Large intestine (tissue), 3 donors: Measurements from ENCODE around the gene TECPR2. TPM values are rescaled to one million over a fixed set of nuclear protein-coding genes. Genes with fewer than 3 reads are reported as not detected.

Experiments used
- DNase-seq, 2 donors: peaks; one replicate each; pipeline versions ENCODE4 v3.0.0 to v3.0.0-alpha.2; 2013
- H3K27ac ChIP-seq: one replicate; pipeline ENCODE4 v1.5.1; 2013; ENCODE audit warnings: low read length
- H3K27me3 ChIP-seq: 2 replicates; pipeline ENCODE4 v1.6.1; 2013; ENCODE audit warnings: low read length; ENCODE audit not compliant: control insufficient read depth, insufficient read depth
- H3K36me3 ChIP-seq: 2 replicates; pipeline ENCODE4 v1.6.1; 2013; ENCODE audit warnings: low read length; ENCODE audit not compliant: control insufficient read depth, insufficient read depth
- H3K4me1 ChIP-seq: one replicate; pipeline ENCODE4 v1.6.1; 2013; ENCODE audit warnings: low read length; ENCODE audit not compliant: control insufficient read depth, insufficient read depth
- H3K4me3 ChIP-seq: one replicate; pipeline ENCODE4 v1.5.1; 2013; ENCODE audit warnings: low read length
- H3K9me3 ChIP-seq: one replicate; pipeline ENCODE4 v1.6.1; 2013; ENCODE audit warnings: mild to moderate bottlenecking, low read depth, low read length, moderate library complexity; ENCODE audit not compliant: control insufficient read depth
- WGBS: methylation state at CpG from one replicate; pipeline ENCODE4 v1.1.5; 2013; ENCODE audit warnings: low lambda C conversion rate; ENCODE audit not compliant: insufficient coverage; 5-methylcytosine and 5-hydroxymethylcytosine counted together
- polyA plus RNA-seq: library from polyadenylated mRNA; unstranded; fragments of 120-200 nt; gene quantifications from one replicate; pipeline ENCODE4 v1.2.1, GENCODE V29; 2013

The TECPR2 gene
- polyA plus RNA-seq, 1 donor = 10.6 TPM

- Histone ChIP-seq H3K9me3 (no peaks in the 10 kb centered on the region), H3K27ac (no peak overlapping the region), H3K27me3 (no peaks in the 10 kb centered on the region), H3K4me1 (no peaks in the 10 kb centered on the region), H3K36me3 (peaks cover 15% of the 10 kb centered on the region), H3K4me3 (no peak overlapping the region)
- DNase-seq = no peak
- WGBS = no CpG with 5 or more reads among the region's 2 CpGs
These were observed 11.5 kb downstream of the TECPR2 start for GRCh38 chr14:102374264-102374663.

- no peak for DNase-seq
- Histone ChIP-seq H3K9me3 (no peaks in the 10 kb centered on the region), H3K27ac (no peak overlapping the region), H3K27me3 (no peaks in the 10 kb centered on the region), H3K36me3 (peaks cover 17% of the 10 kb centered on the region), H3K4me1 (no peaks in the 10 kb centered on the region), H3K4me3 (no peak overlapping the region)
- 100% methylated on average over 1 of the region's 5 CpGs for WGBS
These were observed 12.4 kb downstream of the TECPR2 start for GRCh38 chr14:102375119-102375518.

- Histone ChIP-seq H3K27ac (no peak overlapping the region), H3K27me3 (no peaks in the 10 kb centered on the region), H3K4me1 (no peaks in the 10 kb centered on the region), H3K36me3 (peaks cover 19% of the 10 kb centered on the region), H3K4me3 (no peak overlapping the region), H3K9me3 (no peaks in the 10 kb centered on the region)
- no peak for DNase-seq
These were observed 15.0 kb downstream of the TECPR2 start for GRCh38 chr14:102377696-102378095.

GRCh38 chr14:102378830-102379229, 16.1 kb downstream of the TECPR2 start:
- Histone ChIP-seq H3K27me3 (no peaks in the 10 kb centered on the region), H3K9me3 (no peaks in the 10 kb centered on the region), H3K4me3 (no peak overlapping the region), H3K36me3 (peaks cover 19% of the 10 kb centered on the region), H3K4me1 (no peaks in the 10 kb centered on the region), H3K27ac (no peak overlapping the region)
- DNase-seq = no peak
- no CpG with 5 or more reads among the region's 9 CpGs for WGBS

GRCh38 chr14:102387086-102387485, 24.3 kb downstream of the TECPR2 start:
- DNase-seq = no peak
- no peaks in the 10 kb centered on the region for H3K9me3 ChIP-seq
- no peaks in the 10 kb centered on the region for H3K27me3 ChIP-seq

GRCh38 chr14:102389246-102389645, 26.5 kb downstream of the TECPR2 start:
- no peak overlapping the region for H3K27ac ChIP-seq
- 100% methylated on average over 1 of the region's 2 CpGs for WGBS
- DNase-seq = no peak

More at GRCh38 chr14:102387086-102387485, 24.3 kb downstream of the TECPR2 start:
- Histone ChIP-seq H3K4me3 (no peak overlapping the region), H3K4me1 (peaks cover 4% of the 10 kb centered on the region), H3K27ac (no peak overlapping the region), H3K36me3 (peaks cover 2% of the 10 kb centered on the region)

GRCh38 chr14:102390064-102390855, 27.5 kb downstream of the TECPR2 start:
- peak overlapping the region; percentile 6 for H3K27ac ChIP-seq
- WGBS = no CpG with 5 or more reads among the region's 2 CpGs
- peak in 1 of 2 donors; percentile 22 for DNase-seq

More at GRCh38 chr14:102389246-102389645, 26.5 kb downstream of the TECPR2 start:
- no peak overlapping the region for H3K4me3 ChIP-seq
- H3K27me3 ChIP-seq = no peaks in the 10 kb centered on the region
- H3K9me3 ChIP-seq = no peaks in the 10 kb centered on the region
- H3K4me1 ChIP-seq = peaks cover 4% of the 10 kb centered on the region
- H3K36me3 ChIP-seq = peaks cover 4% of the 10 kb centered on the region

GRCh38 chr14:102392506-102392905, 29.8 kb downstream of the TECPR2 start:
- Histone ChIP-seq H3K4me1 (peaks cover 4% of the 10 kb centered on the region), H3K4me3 (no peak overlapping the region), H3K36me3 (peaks cover 5% of the 10 kb centered on the region), H3K9me3 (no peaks in the 10 kb centered on the region), H3K27me3 (no peaks in the 10 kb centered on the region), H3K27ac (no peak overlapping the region)
- 80% methylated on average over 1 of the region's 4 CpGs for WGBS
- no peak for DNase-seq

More at GRCh38 chr14:102390064-102390855, 27.5 kb downstream of the TECPR2 start:
- Histone ChIP-seq H3K9me3 (no peaks in the 10 kb centered on the region), H3K36me3 (peaks cover 4% of the 10 kb centered on the region), H3K27me3 (no peaks in the 10 kb centered on the region), H3K4me3 (no peak overlapping the region), H3K4me1 (peaks cover 4% of the 10 kb centered on the region)

GRCh38 chr14:102394717-102395375, 32.1 kb downstream of the TECPR2 start:
- no peak for DNase-seq
- Histone ChIP-seq H3K4me3 (no peak overlapping the region), H3K27me3 (no peaks in the 10 kb centered on the region), H3K9me3 (peaks cover 10% of the 10 kb centered on the region), H3K4me1 (peaks cover 4% of the 10 kb centered on the region), H3K27ac (no peak overlapping the region), H3K36me3 (peaks cover 7% of the 10 kb centered on the region)
- WGBS = 40% methylated on average over 2 of the region's 9 CpGs

GRCh38 chr14:102396521-102396920, 33.8 kb downstream of the TECPR2 start:
- H3K27ac ChIP-seq = no peak overlapping the region
- H3K36me3 ChIP-seq = peaks cover 7% of the 10 kb centered on the region
- no peak overlapping the region for H3K4me3 ChIP-seq
- H3K4me1 ChIP-seq = no peaks in the 10 kb centered on the region
- H3K27me3 ChIP-seq = no peaks in the 10 kb centered on the region
- no peak for DNase-seq
- H3K9me3 ChIP-seq = peaks cover 25% of the 10 kb centered on the region
- 83% methylated on average over 1 of the region's 7 CpGs for WGBS
